Putamen (tissue), 1 donor: ENCODE results near the gene NMBR.
"Not testable (repeated sequence)": the region's sequence is repeated elsewhere in the genome, so short reads cannot be mapped to it uniquely, and the experiment has no call there.

Experiments
- DNase-seq: peaks from one replicate; pipeline ENCODE4 v3.0.0-alpha.2; 2016; ENCODE audit warnings: low spot score

The NMBR gene

DNA sequence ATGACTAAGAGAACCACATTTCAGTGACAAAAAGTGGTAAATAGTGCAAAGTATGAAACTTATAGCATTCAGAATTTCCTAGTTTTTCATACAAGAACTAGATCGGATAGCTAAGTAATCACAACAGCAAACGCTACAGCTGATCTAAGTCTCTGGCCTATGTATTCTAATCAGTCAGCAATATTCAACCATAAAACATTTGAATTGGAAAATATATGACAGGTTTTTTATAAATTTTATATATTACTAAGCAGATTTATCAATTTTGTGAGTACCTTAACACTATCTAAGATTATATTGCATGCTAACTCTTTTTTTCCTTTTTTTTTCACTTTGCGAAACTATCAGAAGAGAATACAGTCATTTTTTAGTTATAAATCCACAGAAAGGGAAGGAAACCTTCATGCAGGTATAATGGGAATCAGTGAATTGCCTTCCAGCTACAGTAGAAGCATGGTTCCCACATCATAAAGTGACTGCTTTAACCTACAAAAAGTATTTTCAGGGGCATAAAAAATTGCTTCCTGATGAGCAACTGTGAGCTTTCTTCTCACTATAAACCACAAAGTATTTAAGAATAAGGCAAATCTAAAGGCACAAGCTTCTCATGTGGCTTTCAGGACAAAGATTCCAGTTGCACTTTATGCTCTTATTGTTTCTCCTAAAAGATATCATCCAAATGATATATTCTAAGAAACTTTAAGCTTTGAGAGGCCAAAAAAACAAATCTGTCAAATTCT is 88.2 kb downstream of the NMBR start:
- DNase-seq, result no peak

DNA sequence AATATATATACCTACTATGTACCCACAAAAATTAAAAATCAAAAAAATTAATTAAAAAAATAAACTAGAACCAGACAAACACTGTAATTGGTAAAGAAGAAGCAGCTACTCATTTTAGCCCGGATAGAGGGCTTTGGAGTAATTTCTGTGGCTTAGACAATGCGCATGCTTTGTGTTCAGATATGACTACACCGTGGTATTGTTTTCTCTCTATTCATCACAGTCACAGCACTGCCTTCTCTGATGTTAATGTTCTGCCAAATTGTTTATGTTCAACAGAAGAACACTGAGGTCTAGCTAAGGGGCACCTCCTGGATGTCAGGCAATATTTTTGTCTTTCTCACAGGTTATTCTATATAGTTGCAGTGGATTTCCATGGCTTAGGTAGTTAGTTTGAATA is 91.7 kb downstream of the NMBR start:
- no peak for DNase-seq

DNA sequence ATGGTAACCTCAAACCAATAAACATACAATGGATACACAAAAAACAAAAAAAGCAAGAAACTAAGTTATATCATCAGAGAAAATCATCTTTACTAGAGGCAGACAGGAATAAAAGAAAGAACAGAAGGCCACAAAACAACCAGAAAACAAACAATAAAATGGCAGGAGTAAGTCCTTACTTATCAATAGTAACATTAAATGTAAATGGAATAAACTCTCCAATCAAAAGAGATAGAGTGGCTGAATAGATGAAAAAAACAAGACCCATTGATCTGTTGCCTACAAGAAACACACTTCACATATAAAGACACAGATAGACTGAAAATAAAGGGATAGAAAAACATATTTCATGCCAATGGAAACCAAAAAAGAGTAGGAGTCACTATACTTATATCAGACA is 95.5 kb downstream of the NMBR start:
- no peak for DNase-seq

DNA sequence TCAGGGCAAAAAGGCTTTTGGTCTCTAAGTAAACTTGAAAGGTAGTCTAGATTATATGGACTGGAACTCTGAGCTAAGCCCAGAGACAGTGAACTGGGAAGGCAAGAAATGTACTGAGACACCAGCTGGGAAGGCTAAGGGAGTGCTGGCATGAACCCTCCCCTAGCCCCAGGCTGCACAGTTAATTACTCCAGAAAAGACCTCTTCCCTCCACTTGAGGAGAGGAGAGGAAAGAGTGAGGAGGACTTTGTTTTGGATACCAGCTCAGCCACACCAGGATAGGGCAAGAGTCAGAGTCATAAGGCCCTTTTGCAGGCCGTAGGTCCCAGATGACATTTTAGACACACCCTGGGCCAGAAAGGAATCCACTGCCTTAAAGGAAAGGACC is 98.3 kb downstream of the NMBR start:
- no peak for DNase-seq

DNA sequence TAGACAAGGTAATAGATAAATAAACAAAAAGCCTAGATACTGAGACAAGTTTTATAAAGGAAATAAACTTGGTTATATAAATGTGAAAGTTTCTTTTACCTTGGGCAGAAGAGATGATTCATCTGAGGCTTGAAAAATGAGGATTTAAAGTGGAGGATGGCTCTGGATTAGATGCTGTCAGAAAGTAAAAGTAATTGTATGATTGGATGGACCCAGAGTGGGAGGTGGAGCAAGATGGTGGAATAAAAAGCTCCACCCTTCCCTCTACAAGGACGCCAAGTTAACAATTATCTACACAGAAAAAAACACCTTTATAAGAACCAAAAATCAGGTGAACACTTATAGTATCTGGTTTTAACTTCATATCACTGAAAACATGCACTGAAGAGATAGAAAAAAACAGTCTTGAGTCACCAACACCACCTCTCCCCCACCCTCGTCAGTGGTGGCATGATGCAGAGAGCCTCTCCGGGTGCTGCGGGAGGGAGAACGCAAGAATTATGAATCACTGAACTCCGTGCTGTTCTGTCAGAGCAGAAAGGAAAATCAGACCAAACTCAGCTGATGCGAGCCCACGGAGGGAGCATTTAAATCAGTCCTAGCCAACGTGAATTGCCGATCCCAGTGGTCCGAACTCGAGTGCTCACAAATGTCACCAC is 98.9 kb downstream of the NMBR start:
- no peak for DNase-seq

DNA sequence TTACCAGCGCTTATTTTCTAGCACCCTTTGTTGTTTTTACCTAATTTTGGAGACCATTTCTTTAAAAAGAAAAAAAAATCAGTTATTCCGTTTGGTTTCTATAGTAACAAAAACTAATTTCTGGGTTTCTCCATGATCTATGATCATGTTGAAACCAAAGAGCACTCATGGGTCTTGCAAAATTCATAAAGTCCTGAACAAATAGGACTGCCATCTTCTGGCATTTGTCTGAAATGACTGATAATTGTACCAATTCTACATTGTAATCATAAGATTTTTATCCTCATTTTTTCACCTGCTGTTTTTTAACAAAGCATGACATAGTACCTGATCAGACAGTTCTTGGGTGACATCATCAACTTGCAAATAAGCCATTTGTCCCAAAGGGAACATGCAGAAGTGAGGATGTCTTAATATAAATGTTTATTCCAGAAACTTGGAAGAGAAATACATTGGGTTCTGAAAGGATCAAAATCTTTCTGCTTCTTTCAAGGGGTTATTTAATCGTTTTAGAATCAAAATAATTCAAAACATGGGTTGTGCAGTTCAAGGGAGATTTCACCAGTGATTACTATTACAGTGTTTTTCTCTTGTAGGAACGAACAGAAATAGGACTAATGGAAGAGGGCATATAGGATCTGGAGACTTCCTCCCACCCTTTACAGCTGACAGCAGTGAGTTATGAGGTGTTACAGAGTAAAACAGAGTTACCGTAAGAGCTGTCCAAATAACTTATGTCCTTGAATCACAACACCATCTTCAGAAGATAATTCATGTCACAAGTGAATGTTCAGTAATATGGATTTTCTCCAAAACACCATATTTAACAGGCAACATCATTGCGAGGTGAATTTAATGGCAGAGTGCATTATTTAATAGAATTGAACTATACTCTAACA is 101.3 kb downstream of the NMBR start:
- no peak for DNase-seq

DNA sequence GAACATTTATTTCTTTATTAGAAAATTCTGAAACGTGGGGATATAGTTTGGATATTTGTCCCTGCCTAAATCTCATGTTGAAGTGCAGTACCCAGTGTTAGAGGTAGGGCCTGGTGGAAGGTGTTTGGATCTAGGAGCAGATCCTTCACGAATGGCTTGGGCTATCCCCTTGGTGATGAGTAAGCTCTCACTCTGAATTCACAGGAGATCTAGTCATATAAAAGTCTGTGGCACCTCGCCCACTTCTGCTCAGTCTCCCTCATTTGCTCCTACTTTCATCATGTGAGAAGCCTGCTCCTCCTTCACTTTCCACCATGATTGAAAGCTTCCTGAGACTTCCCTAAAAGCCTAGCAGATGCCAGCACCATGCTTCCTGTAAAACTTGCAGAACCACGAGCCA is 111.0 kb downstream of the NMBR start:
- DNase-seq, result no peak

DNA sequence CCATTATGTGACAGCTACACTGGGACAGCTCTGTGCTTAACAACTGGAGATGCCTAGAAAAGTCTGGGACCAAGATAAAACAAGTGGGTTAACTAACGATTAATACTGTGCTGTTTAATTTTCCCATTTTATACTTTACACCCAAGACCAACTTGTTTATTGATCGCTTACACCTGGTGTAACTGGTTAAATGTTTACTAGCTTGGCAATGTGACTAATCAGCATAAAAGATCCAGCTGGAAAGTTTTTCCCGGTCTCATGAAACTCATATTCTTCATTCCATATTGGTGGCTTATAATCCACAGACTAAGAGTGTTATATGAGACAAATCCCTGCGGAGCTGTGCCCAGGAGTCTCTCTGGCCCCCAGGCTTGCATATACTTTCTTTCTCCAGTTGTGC is 115.9 kb downstream of the NMBR start:
- no peak for DNase-seq

DNA sequence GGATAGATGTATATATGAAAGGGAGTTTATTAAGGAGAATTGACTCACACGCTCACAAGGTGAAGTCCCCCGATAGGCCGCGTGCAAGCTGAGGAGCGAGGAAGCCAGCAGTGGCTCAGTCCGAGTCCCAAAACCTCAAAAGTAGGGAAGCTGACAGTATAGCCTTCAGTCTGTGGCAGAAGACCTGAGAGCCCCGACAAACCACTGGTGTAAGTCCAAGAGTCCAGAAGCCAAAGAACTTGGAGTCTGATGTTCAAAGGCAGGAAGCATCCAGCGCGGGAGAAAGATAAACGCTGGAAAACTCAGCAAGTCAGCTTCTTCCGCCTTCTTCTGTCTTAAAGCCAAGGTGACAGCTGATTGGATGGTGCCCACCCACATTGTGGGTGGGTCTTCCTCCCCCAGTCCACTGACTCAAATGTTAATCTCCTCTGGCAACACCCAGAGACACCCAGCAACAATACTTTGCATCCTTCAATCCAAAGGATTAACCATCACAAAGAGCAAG is 116.8 kb downstream of the NMBR start:
- DNase-seq, result no peak

DNA sequence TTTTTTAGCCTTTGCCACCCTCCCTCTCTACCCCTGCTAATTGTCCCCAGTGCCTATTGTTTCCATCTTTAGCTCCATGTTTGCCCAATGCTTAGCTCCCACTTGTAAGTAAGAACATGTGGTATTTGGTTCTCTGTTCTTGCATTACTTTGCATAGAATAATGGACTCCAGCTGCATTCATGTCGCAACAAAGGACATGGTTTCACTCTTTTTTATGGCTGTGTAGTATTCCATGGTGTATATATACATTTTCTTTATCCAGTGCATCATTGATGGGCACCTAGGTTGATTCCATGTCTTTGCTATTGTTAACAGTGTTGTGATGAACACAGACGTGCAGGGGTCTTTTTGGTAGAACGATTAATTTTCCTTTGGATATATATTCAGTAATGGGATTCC is 118.4 kb downstream of the NMBR start:
- DNase-seq, result no peak

DNA sequence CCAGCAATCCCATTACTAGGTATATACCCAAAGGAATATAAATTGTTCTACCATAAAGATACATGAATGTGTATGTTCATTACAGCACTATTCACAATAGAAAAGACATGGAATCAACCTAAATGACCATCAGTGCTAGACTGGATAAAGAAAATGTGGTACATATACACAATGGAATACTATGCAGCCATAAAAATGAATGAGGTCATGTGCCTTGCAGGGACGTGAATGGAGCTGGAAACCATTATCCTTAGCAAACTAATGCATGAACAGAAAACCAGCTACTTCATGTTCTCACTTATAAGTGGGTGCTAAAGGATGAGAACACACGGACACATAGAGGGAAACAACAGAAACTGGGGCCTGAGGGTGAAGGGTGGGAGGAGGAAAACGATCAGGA is 119.1 kb downstream of the NMBR start:
- not testable (repeated sequence) for DNase-seq

DNA sequence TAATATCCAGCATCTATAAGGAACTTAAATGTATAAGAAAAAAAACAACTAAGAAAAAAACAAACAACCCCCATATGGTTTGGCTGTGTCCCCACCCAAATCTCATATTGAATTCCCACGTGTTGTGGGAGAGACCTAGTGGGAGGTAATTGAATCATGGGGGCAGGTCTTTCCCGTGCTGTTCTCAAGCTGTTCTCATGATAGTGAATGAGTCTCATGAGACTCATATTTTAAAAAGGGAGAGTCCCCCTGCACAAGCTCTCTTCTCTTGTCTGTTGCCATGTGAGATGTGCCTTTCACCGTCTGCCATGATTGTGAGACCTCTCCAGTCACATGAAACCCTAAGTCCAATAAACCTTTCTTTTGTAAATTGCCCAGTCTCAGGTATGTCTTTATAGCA is 119.8 kb downstream of the NMBR start:
- DNase-seq, result no peak

DNA sequence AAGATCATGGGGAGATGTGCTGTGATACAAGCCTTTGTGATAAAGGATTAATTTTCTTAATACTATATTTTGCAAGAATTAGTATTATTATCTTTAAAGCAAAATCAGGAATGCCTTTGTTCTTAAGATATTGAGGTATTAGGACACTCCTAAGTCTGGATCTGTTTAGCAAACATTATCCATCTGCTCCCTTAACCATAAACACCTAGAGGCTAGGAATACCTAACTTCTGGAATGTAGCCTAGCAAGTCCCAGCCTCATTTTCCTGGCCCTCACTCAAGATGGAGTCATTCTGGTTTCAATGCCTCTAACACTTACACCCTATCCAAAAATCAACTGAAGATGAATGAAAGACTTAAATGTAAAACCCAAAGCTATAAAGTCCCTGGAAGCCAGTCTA is 120.5 kb downstream of the NMBR start:
- no peak for DNase-seq
